SK-N-SH treated with all-trans-retinoic acid at 6 μM for 48 hours (cell line): ENCODE measurements around the gene MMP14.

Experiments
- ARNTL ChIP-seq: fragments of 450-650 bp; formaldehyde crosslinking; IDR thresholded peaks from 2 replicates; pipeline ENCODE4 v1.5.0; 2020; ENCODE audit warnings: low read depth, mild to moderate bottlenecking, moderate library complexity, borderline replicate concordance
- BACH2 ChIP-seq: fragments of 250-450 bp; sonication (Bioruptor Pico); IDR thresholded peaks from 2 replicates; pipeline ENCODE4 v1.9.0; 2021; ENCODE audit warnings: mild to moderate bottlenecking, borderline replicate concordance
- CSDC2 ChIP-seq: fragments of 250-450 bp; sonication (Bioruptor Pico); IDR thresholded peaks from 2 replicates; pipeline ENCODE4 v1.5.0; 2020; ENCODE audit warnings: mild to moderate bottlenecking, moderate library complexity
- GLIS3 ChIP-seq: fragments of 250-450 bp; sonication (Bioruptor Pico); IDR thresholded peaks from 2 replicates; pipeline ENCODE4 v1.5.0; 2020; ENCODE audit warnings: mild to moderate bottlenecking, moderate library complexity
- PPARA ChIP-seq: fragments of 250-450 bp; sonication (Bioruptor Pico); IDR thresholded peaks from 2 replicates; pipeline ENCODE4 v1.5.0; 2020; ENCODE audit warnings: mild to moderate bottlenecking, borderline replicate concordance
- RARB ChIP-seq: fragments of 250-450 bp; sonication (Bioruptor Pico); IDR thresholded peaks from 2 replicates; pipeline ENCODE4 v1.8.0; 2021; ENCODE audit warnings: mild to moderate bottlenecking, moderate library complexity
- TCF4 ChIP-seq: fragments of 250-450 bp; sonication (Bioruptor Pico); IDR thresholded peaks from 2 replicates; pipeline ENCODE4 v1.8.0; 2021; ENCODE audit warnings: mild to moderate bottlenecking, moderate library complexity, borderline replicate concordance
- TOX ChIP-seq: fragments of 250-450 bp; sonication (Bioruptor Pico); IDR thresholded peaks from 2 replicates; pipeline ENCODE4 v1.8.0; 2021; ENCODE audit warnings: mild to moderate bottlenecking, moderate library complexity, borderline replicate concordance
- ZFP30 ChIP-seq: fragments of 450-650 bp; formaldehyde crosslinking; IDR thresholded peaks from 2 replicates; pipeline ENCODE4 v1.5.0; 2022; ENCODE audit warnings: mild to moderate bottlenecking, moderate library complexity
- ZNF70 ChIP-seq: fragments of 450-650 bp; formaldehyde crosslinking; IDR thresholded peaks from 2 replicates; pipeline ENCODE4 v1.5.0; 2020; ENCODE audit warnings: mild to moderate bottlenecking, moderate library complexity
- ZNF8 ChIP-seq: fragments of 450-650 bp; formaldehyde crosslinking; IDR thresholded peaks from 2 replicates; pipeline ENCODE4 v1.5.0; 2020; ENCODE audit warnings: mild to moderate bottlenecking, moderate library complexity
- TF ChIP-seq, protein P1 (sequence below): fragments of 250-450 bp; sonication (Bioruptor Pico); IDR thresholded peaks from 2 replicates; pipeline ENCODE4 v1.5.1; 2020; ENCODE audit warnings: low read depth, mild to moderate bottlenecking, moderate library complexity
- TF ChIP-seq, protein P2 (sequence below): fragments of 250-450 bp; sonication (Bioruptor Pico); IDR thresholded peaks from 2 replicates; pipeline ENCODE4 v1.8.0; 2020; ENCODE audit warnings: mild to moderate bottlenecking, moderate library complexity, borderline replicate concordance
- TF ChIP-seq, protein P3 (sequence below): fragments of 250-450 bp; sonication (Bioruptor Pico); IDR thresholded peaks from 2 replicates; pipeline ENCODE4 v1.5.0; 2020; ENCODE audit warnings: mild to moderate bottlenecking, moderate library complexity

DNA sequence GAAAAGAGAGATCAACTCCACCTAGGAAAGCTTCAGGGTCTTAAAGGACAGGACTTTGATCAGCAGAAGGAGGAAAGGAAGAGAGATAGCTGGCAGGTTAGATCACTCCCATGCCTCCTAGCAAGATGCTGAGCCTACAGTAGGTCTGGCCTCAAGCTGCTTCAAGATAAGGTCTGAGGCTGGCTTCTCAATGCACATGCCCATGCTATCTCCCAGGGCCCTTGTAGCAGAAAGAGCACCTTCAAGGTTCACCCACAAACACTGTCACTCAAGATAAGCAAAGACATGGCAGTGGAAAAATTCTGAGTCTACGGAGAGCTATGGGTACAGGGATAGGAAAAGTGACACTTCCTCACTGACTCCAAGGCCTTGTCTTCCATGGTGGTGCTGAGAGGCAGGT is 61.0 kb downstream of the MMP14 start:
- TF ChIP-seq, protein P1, sequence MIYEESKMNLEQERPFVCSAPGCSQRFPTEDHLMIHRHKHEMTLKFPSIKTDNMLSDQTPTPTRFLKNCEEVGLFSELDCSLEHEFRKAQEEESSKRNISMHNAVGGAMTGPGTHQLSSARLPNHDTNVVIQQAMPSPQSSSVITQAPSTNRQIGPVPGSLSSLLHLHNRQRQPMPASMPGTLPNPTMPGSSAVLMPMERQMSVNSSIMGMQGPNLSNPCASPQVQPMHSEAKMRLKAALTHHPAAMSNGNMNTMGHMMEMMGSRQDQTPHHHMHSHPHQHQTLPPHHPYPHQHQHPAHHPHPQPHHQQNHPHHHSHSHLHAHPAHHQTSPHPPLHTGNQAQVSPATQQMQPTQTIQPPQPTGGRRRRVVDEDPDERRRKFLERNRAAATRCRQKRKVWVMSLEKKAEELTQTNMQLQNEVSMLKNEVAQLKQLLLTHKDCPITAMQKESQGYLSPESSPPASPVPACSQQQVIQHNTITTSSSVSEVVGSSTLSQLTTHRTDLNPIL (CRISPR knock-in tag) = no peak
- TF ChIP-seq BACH2 (CRISPR knock-in tag) (no peak), ARNTL (CRISPR knock-in tag) (no peak), PPARA (CRISPR knock-in tag) (no peak), ZNF70 (CRISPR knock-in tag) (no peak), ZFP30 (CRISPR knock-in tag) (no peak), CSDC2 (CRISPR knock-in tag) (no peak), RARB (no peak), ZNF8 (no peak), GLIS3 (CRISPR knock-in tag) (no peak), TCF4 (no peak), TOX (no peak)
- TF ChIP-seq, protein P2, sequence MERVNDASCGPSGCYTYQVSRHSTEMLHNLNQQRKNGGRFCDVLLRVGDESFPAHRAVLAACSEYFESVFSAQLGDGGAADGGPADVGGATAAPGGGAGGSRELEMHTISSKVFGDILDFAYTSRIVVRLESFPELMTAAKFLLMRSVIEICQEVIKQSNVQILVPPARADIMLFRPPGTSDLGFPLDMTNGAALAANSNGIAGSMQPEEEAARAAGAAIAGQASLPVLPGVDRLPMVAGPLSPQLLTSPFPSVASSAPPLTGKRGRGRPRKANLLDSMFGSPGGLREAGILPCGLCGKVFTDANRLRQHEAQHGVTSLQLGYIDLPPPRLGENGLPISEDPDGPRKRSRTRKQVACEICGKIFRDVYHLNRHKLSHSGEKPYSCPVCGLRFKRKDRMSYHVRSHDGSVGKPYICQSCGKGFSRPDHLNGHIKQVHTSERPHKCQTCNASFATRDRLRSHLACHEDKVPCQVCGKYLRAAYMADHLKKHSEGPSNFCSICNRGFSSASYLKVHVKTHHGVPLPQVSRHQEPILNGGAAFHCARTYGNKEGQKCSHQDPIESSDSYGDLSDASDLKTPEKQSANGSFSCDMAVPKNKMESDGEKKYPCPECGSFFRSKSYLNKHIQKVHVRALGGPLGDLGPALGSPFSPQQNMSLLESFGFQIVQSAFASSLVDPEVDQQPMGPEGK (CRISPR knock-in tag) = no peak
- TF ChIP-seq, protein P3, sequence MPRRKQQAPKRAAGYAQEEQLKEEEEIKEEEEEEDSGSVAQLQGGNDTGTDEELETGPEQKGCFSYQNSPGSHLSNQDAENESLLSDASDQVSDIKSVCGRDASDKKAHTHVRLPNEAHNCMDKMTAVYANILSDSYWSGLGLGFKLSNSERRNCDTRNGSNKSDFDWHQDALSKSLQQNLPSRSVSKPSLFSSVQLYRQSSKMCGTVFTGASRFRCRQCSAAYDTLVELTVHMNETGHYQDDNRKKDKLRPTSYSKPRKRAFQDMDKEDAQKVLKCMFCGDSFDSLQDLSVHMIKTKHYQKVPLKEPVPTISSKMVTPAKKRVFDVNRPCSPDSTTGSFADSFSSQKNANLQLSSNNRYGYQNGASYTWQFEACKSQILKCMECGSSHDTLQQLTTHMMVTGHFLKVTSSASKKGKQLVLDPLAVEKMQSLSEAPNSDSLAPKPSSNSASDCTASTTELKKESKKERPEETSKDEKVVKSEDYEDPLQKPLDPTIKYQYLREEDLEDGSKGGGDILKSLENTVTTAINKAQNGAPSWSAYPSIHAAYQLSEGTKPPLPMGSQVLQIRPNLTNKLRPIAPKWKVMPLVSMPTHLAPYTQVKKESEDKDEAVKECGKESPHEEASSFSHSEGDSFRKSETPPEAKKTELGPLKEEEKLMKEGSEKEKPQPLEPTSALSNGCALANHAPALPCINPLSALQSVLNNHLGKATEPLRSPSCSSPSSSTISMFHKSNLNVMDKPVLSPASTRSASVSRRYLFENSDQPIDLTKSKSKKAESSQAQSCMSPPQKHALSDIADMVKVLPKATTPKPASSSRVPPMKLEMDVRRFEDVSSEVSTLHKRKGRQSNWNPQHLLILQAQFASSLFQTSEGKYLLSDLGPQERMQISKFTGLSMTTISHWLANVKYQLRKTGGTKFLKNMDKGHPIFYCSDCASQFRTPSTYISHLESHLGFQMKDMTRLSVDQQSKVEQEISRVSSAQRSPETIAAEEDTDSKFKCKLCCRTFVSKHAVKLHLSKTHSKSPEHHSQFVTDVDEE = no peak
